Panc1 (cell line): ENCODE results near the gene LPAR2. TPM values are rescaled to one million over a fixed set of nuclear protein-coding genes. Genes with fewer than 3 reads are reported as not detected.

Source experiments
- ATAC-seq: fragments of 200-7000 bp; cut with Tn5 transposase; 2 replicates; pipeline ENCODE4 v1.9.1; 2020; ENCODE audit warnings: mild to moderate bottlenecking, moderate library complexity
- BruUV-seq: library from RNA; stranded (reverse); fragments of 400-500 nt; replicated peaks from 2 replicates; lab custom pipeline; 2021; lab: Mats Ljungman, UMichigan
- CTCF ChIA-PET: fragments of 300-600 bp; sonication (Branson Sonifier 250); formaldehyde crosslinking; loops from one replicate; lab custom pipeline; 2022; ENCODE audit warnings: antibody characterized with exemption; lab: Charles Lee
- POLR2A ChIA-PET: fragments of 300-600 bp; sonication (Branson Sonifier 250); formaldehyde crosslinking; loops from one replicate; lab custom pipeline; 2022; ENCODE audit warnings: antibody characterized with exemption; lab: Charles Lee
- DNase-seq: peaks from one replicate; pipeline ENCODE4 v3.0.0-alpha.2; 2010; ENCODE audit warnings: low read depth, low spot score
- H3K27ac ChIP-seq: 2 replicates; pipeline ENCODE4 v1.5.1; 2011; ENCODE audit warnings: mild to moderate bottlenecking, low read length, inconsistent platforms
- H3K27me3 ChIP-seq: fragments of 200-500 bp; sonication (Bioruptor generic); 2 replicates; pipeline ENCODE4 v1.6.0; 2014; ENCODE audit warnings: low read length, inconsistent platforms; ENCODE audit not compliant: control insufficient read depth, insufficient read depth
- H3K36me3 ChIP-seq: fragments of 200-500 bp; sonication (Bioruptor generic); 2 replicates; pipeline ENCODE4 v1.5.1; 2014; ENCODE audit warnings: inconsistent platforms, mild to moderate bottlenecking, low read length, moderate library complexity; ENCODE audit not compliant: control insufficient read depth, insufficient read depth
- H3K4me1 ChIP-seq: 2 replicates; pipeline ENCODE4 v1.5.1; 2011; ENCODE audit warnings: inconsistent platforms, mild to moderate bottlenecking, low read length, moderate library complexity; ENCODE audit not compliant: control insufficient read depth, insufficient read depth
- H3K4me3 ChIP-seq, 2 experiments: 2 replicates each; pipeline ENCODE4 v1.5.1; 2011 to 2012; ENCODE audit warnings: low read depth in 2 of 2, low read length in 2 of 2, mild to moderate bottlenecking in 2 of 2, inconsistent platforms in 1 of 2, moderate library complexity in 1 of 2
- H3K9me3 ChIP-seq: fragments of 200-500 bp; sonication (Bioruptor generic); 2 replicates; pipeline ENCODE4 v1.5.1; 2014; ENCODE audit warnings: low read depth, mild to moderate bottlenecking, inconsistent platforms, low read length, moderate library complexity; ENCODE audit not compliant: control insufficient read depth, insufficient read depth
- CTCF ChIP-seq: fragments of 450-650 bp; IDR thresholded peaks from 2 replicates; pipeline ENCODE4 v1.5.1; 2017; ENCODE audit warnings: mild to moderate bottlenecking
- POLR2AphosphoS5 ChIP-seq: IDR thresholded peaks from 2 replicates; pipeline ENCODE4 v1.6.1; 2012; ENCODE audit warnings: mild to moderate bottlenecking, low read depth, low read length, moderate library complexity
- REST ChIP-seq, 2 experiments: IDR thresholded peaks; 2 replicates each; pipeline ENCODE4 v1.6.1; 2011 to 2012; ENCODE audit warnings: low read depth in 2 of 2, control low read depth in 1 of 2, low read length in 1 of 2, mild to moderate bottlenecking in 1 of 2, moderate library complexity in 1 of 2; ENCODE audit not compliant: insufficient read depth in 1 of 2
- SIN3A ChIP-seq: IDR thresholded peaks from 2 replicates; pipeline ENCODE4 v1.6.1; 2012; ENCODE audit warnings: low read depth, mild to moderate bottlenecking, low read length, moderate library complexity, borderline replicate concordance; ENCODE audit not compliant: insufficient read depth
- TCF7L2 ChIP-seq: IDR thresholded peaks from 2 replicates; pipeline ENCODE4 v1.6.1; 2011; ENCODE audit warnings: mild to moderate bottlenecking, low read depth, low read length, inconsistent platforms
- in situ Hi-C: cut with HindIII; loops from 2 replicates; pipeline ENCODE4 v1.10.0; 2016; ENCODE audit warnings: low sequenced_read_pairs, low pct_unique_long_range_greater_than_20kb
- intact Hi-C: fragments of 100-400 bp; cut with micrococcal nuclease; formaldehyde crosslinking; loops from one replicate; pipeline ENCODE4 v1.10.0; 2022; ENCODE audit not compliant: unreplicated experiment
- total RNA-seq: library from RNA; stranded (reverse); gene quantifications from one replicate; pipeline ENCODE4 v1.2.1, GENCODE V29; 2021; ENCODE audit not compliant: unreplicated experiment

The LPAR2 gene
- total RNA-seq, 1 experiment from 2014 or later, result 16.0 TPM

- CTCF ChIA-PET, result no interaction called here
- in situ Hi-C loops, result no loop called here
- intact Hi-C loops, result no loop called here
- no peak for ATAC-seq
- no TSS peak for BruUV-seq
- H3K4me1 ChIP-seq, result peaks cover 10% of the 10 kb centered on the region
- no peak for DNase-seq
- no peak overlapping the region for H3K4me3 ChIP-seq
- no peaks in the 10 kb centered on the region for H3K27me3 ChIP-seq
- no peak for TF ChIP-seq TCF7L2
- TF ChIP-seq SIN3A, result no peak
- TF ChIP-seq CTCF, result no peak
- POLR2A ChIA-PET, result no interaction called here
- H3K9me3 ChIP-seq, result no peaks in the 10 kb centered on the region
- no peaks in the 10 kb centered on the region for H3K36me3 ChIP-seq
- no peak overlapping the region for H3K27ac ChIP-seq
Measured at GRCh38 chr19:19594381-19594780, 33.6 kb downstream of the LPAR2 start.

- no peak for ATAC-seq
- intact Hi-C loops (no loop called here), in situ Hi-C loops (no loop called here)
- H3K27me3 ChIP-seq, result no peaks in the 10 kb centered on the region
- H3K4me3 ChIP-seq, result no peak overlapping the region
- TF ChIP-seq CTCF (no peak), SIN3A (no peak), TCF7L2 (no peak), POLR2AphosphoS5 (no peak), REST (IDR thresholded peaks at IDR 0.05; ENCODE audit: insufficient read depth in 1 of 2, low read depth in 2 of 2, low read length in 1 of 2) (no peak)
- POLR2A ChIA-PET, result no interaction called here
- H3K9me3 ChIP-seq, result no peaks in the 10 kb centered on the region
- peaks cover 10% of the 10 kb centered on the region for H3K4me1 ChIP-seq
- no peak overlapping the region for H3K27ac ChIP-seq
- no peak for DNase-seq
- no peaks in the 10 kb centered on the region for H3K36me3 ChIP-seq
- CTCF ChIA-PET, result no interaction called here
- no TSS peak for BruUV-seq
Measured at GRCh38 chr19:19592690-19593089, 35.3 kb downstream of the LPAR2 start.
